ENCODE results near the gene FOXS1. TPM values are rescaled to one million over a fixed set of nuclear protein-coding genes. Genes with fewer than 3 reads are reported as not detected.
A peak's percentile ranks its signal among the peaks of the same experiment; 100 is the strongest.

Gene FOXS1
- total RNA-seq, 1 experiment from 2014 or later, result 0.22 TPM

DNA sequence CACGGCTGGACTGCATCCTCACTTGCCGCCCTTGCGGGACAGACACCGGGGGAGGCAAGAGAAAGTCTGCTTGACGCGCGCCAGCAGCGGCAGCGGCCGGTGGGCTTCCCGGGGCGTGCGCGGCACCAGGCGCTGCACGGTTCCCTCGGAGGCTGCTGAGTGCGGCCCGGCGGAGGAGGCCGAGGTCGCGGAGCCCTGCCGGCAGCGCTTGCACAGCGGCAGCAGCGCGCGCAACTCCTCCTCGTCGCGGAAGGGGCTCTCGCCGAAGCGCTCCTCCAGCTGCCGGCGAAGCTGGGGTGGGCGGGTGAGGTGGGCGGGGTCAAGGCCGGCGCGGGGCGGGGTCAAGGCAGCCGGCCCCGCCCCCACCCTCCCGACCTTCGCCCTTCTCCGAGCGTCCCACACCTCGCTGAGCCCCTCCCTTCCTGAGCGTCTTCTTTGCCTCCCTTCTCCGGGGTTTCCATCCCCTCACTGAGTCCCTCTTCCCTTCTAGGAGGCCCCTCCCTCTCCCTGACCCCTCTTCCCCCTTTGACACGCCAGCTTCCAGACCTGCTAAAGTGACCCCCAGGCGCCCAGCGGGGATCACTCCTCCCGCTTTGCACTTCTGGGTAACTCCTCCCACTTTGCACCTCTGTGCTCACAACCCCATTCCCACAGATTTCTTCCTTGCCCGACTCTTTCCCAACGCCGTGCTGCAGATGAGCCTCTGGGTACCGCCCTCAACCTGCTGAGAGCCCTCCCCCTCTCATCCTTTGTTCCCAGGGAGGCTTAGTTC lies 16.2 kb upstream of the FOXS1 start:
- H2BK20ac ChIP-seq (ENCODE audit: low read depth, low read length, poor library complexity, severe bottlenecking), result no peak overlapping the region
- Mint-ChIP-seq H3K27me3 (ENCODE audit: low read depth) (peaks cover 18% of the 10 kb centered on the region), H3K4me3 (peak overlapping the region; percentile 84 to 85), H3K9me3 (no peaks in the 10 kb centered on the region), H3K4me1 (peaks cover 30 to 33% of the 10 kb centered on the region in 2 experiments), H3K36me3 (ENCODE audit: insufficient read depth in 1 of 3, low read depth in 3 of 3) (no peaks in the 10 kb centered on the region; a peak in 1 of 7 replicates), H3K27ac (peak overlapping the region; percentile 13 to 93 (median 85); a peak in 6 of 7 replicates)
- H3K9ac ChIP-seq (ENCODE audit: extremely low read depth, insufficient read length, low read length), result no peak overlapping the region
- H3K23ac ChIP-seq (ENCODE audit: insufficient read length, low read depth, low read length), result no peak overlapping the region
- H4K20me1 ChIP-seq (ENCODE audit: control insufficient read depth, insufficient read depth, insufficient read length), result no peaks in the 10 kb centered on the region
- H2AFZ ChIP-seq (ENCODE audit: low read length), result no peak overlapping the region
- no peak overlapping the region for H2BK15ac ChIP-seq (ENCODE audit: low read depth, low read length)
- peaks cover 13% of the 10 kb centered on the region for H3K23me2 ChIP-seq (ENCODE audit: insufficient read length, low read depth, low read length, poor library complexity, severe bottlenecking)
- no peak overlapping the region for H3K4ac ChIP-seq (ENCODE audit: low read depth, low read length)
- no peak overlapping the region for H2BK120ac ChIP-seq (ENCODE audit: low read depth, low read length, poor library complexity, severe bottlenecking)
- H3K56ac ChIP-seq (ENCODE audit: insufficient read length, low read depth, low read length), result no peak overlapping the region
- H3K79me1 ChIP-seq (ENCODE audit: insufficient read depth, low read depth, low read length, poor library complexity, severe bottlenecking), result no peaks in the 10 kb centered on the region
- TF ChIP-seq, protein P1, sequence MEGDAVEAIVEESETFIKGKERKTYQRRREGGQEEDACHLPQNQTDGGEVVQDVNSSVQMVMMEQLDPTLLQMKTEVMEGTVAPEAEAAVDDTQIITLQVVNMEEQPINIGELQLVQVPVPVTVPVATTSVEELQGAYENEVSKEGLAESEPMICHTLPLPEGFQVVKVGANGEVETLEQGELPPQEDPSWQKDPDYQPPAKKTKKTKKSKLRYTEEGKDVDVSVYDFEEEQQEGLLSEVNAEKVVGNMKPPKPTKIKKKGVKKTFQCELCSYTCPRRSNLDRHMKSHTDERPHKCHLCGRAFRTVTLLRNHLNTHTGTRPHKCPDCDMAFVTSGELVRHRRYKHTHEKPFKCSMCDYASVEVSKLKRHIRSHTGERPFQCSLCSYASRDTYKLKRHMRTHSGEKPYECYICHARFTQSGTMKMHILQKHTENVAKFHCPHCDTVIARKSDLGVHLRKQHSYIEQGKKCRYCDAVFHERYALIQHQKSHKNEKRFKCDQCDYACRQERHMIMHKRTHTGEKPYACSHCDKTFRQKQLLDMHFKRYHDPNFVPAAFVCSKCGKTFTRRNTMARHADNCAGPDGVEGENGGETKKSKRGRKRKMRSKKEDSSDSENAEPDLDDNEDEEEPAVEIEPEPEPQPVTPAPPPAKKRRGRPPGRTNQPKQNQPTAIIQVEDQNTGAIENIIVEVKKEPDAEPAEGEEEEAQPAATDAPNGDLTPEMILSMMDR (conservative IDR thresholded peaks at IDR 0.05), result no peak
- no peak overlapping the region for H3K27ac ChIP-seq (ENCODE audit: insufficient read length, low read depth, low read length)
- H4K5ac ChIP-seq (ENCODE audit: insufficient read length, low read depth, low read length), result no peak overlapping the region
- H3K18ac ChIP-seq (ENCODE audit: insufficient read length, low read depth, low read length), result peak overlapping the region; percentile 6
- peak overlapping the region; percentile 15; the same call in 1 of the 2 replicates for H3K14ac ChIP-seq (ENCODE audit: insufficient read depth, low read length)
- no peak overlapping the region for H3T11ph ChIP-seq (ENCODE audit: low read length)
- no CpG with 5 or more reads among the region's 60 CpGs for WGBS (ENCODE audit: extremely low coverage, insufficient read length, low lambda C conversion rate)
- no peak overlapping the region for H2BK5ac ChIP-seq (ENCODE audit: insufficient read length, low read length)
- H4K8ac ChIP-seq (replicated peaks; ENCODE audit: insufficient read length, low read depth, low read length), result no peak overlapping the region
- no peaks in the 10 kb centered on the region for H3K79me2 ChIP-seq (ENCODE audit: insufficient read depth, low read length)
- no peaks in the 10 kb centered on the region for H3K27me3 ChIP-seq (ENCODE audit: insufficient read depth, low read length)
- no peak overlapping the region for H2BK12ac ChIP-seq (ENCODE audit: insufficient read length, low read depth, low read length)
- H3K9me3 ChIP-seq (ENCODE audit: control insufficient read depth, low read depth, low read length), result no peaks in the 10 kb centered on the region
- no peak overlapping the region for H4K91ac ChIP-seq (ENCODE audit: insufficient read length, low read depth, low read length)
- H3K4me2 ChIP-seq (ENCODE audit: insufficient read depth, insufficient read length, low read length), result peak overlapping the region; percentile 66
- DNase-seq, result peak; percentile 93
- H2AK5ac ChIP-seq (ENCODE audit: insufficient read length, low read length), result no peak overlapping the region
- peaks cover 3% of the 10 kb centered on the region; the same call in 1 of the 2 replicates for H3K4me1 ChIP-seq (ENCODE audit: insufficient read depth, low read length)
